ENCODE results near the gene LILRB3.
"Not testable (repeated sequence)": the region's sequence is repeated elsewhere in the genome, so short reads cannot be mapped to it uniquely, and the experiment has no call there.

The LILRB3 gene

DNA sequence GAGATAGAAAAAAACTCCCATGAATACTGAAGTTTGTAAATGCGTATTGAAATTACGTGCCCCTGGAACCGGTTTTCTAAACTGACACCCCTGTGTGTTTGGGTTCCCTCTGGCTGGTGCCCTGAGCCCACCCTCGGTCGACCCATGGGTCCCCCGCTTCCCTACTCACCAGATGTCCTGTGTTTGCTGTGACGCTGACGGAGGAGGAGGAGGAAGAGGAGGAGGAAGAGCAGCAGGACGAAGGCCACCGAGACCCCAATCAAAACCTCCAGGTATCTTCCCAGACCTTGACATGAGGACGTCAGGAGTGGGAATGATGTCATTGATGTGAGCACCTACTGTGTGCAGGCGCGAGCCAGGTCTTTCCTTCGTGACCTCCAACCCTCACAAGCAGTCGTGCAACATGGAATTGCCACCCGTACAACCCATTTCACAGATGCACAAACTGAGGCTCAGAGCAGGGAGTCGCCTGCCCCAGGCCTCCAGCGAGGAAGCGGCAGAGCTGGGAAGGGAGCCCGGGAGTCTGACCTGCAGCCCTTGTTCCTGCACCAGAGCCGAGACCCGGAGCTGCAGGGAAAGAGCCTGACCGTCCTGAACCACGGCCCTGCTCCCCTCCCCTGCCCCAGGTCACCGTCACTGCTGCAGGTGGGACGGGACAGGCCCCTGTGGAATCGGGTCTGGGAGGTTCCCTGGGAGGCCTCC, 3.7 kb downstream of the LILRB3 start:
- H2BK5ac ChIP-seq (ENCODE audit: low read length) = no peak overlapping the region
- no peak overlapping the region for H2BK15ac ChIP-seq (replicated peaks; ENCODE audit: low read depth)
- H3K36me3 ChIP-seq (ENCODE audit: control insufficient read depth, insufficient read depth, low read length) = no peaks in the 10 kb centered on the region
- no peak overlapping the region for H2AK5ac ChIP-seq (ENCODE audit: low read length)
- H3K4me1 ChIP-seq (ENCODE audit: control insufficient read depth, low read depth, low read length) = no peaks in the 10 kb centered on the region
- H3K9ac ChIP-seq (ENCODE audit: low read length) = no peak overlapping the region
- no peak overlapping the region for H3K18ac ChIP-seq (ENCODE audit: low read length)
- no peak overlapping the region for H3K4me3 ChIP-seq (ENCODE audit: low read length)
- no peak overlapping the region for H2BK120ac ChIP-seq (ENCODE audit: low read depth, low read length)
- no peak overlapping the region for H4K8ac ChIP-seq (ENCODE audit: low read depth, low read length)
- no peak for DNase-seq
- H3K23ac ChIP-seq (ENCODE audit: low read length) = no peak overlapping the region
- no peak overlapping the region for H4K5ac ChIP-seq (ENCODE audit: low read length)
- no peaks in the 10 kb centered on the region for H3K27me3 ChIP-seq (ENCODE audit: insufficient read depth, low read length, poor library complexity)
- H3K79me1 ChIP-seq (ENCODE audit: low read length) = no peaks in the 10 kb centered on the region
- no CpG with 5 or more reads among the region's 27 CpGs for WGBS (ENCODE audit: extremely low coverage, insufficient coverage, low lambda C conversion rate)
- H3K4ac ChIP-seq (ENCODE audit: low read depth, low read length) = no peak overlapping the region
- H3K27ac ChIP-seq (ENCODE audit: low read depth, low read length) = no peak overlapping the region
- H3K4me2 ChIP-seq (ENCODE audit: low read length) = no peak overlapping the region
- H3K56ac ChIP-seq (ENCODE audit: low read length) = no peak overlapping the region
- no peaks in the 10 kb centered on the region for H3K79me2 ChIP-seq (ENCODE audit: control insufficient read depth, insufficient read depth, low read length)

- no peaks in the 10 kb centered on the region for H3K36me3 ChIP-seq (ENCODE audit: control insufficient read depth, insufficient read depth, low read length)
- no peak for DNase-seq
- H3K18ac ChIP-seq (ENCODE audit: low read length) = no peak overlapping the region
- H3K79me1 ChIP-seq (ENCODE audit: low read length) = no peaks in the 10 kb centered on the region
- no CpG with 5 or more reads among the region's 8 CpGs for WGBS (ENCODE audit: extremely low coverage, insufficient coverage, low lambda C conversion rate)
- no peaks in the 10 kb centered on the region for H3K27me3 ChIP-seq (ENCODE audit: insufficient read depth, low read length, poor library complexity)
- H4K5ac ChIP-seq (ENCODE audit: low read length) = no peak overlapping the region
- H2BK120ac ChIP-seq (ENCODE audit: low read depth, low read length) = no peak overlapping the region
- H3K4me1 ChIP-seq (ENCODE audit: control insufficient read depth, low read depth, low read length) = no peaks in the 10 kb centered on the region
- H3K4me3 ChIP-seq (ENCODE audit: low read length) = no peak overlapping the region
- H3K79me2 ChIP-seq (ENCODE audit: control insufficient read depth, insufficient read depth, low read length) = no peaks in the 10 kb centered on the region
- H3K56ac ChIP-seq (ENCODE audit: low read length) = no peak overlapping the region
- H3K4me2 ChIP-seq (ENCODE audit: low read length) = no peak overlapping the region
- no peak overlapping the region for H2BK15ac ChIP-seq (replicated peaks; ENCODE audit: low read depth)
- no peak overlapping the region for H3K9ac ChIP-seq (ENCODE audit: low read length)
- H3K23ac ChIP-seq (ENCODE audit: low read length) = no peak overlapping the region
- no peak overlapping the region for H3K27ac ChIP-seq (ENCODE audit: low read depth, low read length)
- no peak overlapping the region for H2BK5ac ChIP-seq (ENCODE audit: low read length)
- H2AK5ac ChIP-seq (ENCODE audit: low read length) = no peak overlapping the region
- H3K4ac ChIP-seq (ENCODE audit: low read depth, low read length) = no peak overlapping the region
- no peak overlapping the region for H4K8ac ChIP-seq (ENCODE audit: low read depth, low read length)
Measured at GRCh38 chr19:54218259-54218658, 4.5 kb downstream of the LILRB3 start.

DNA sequence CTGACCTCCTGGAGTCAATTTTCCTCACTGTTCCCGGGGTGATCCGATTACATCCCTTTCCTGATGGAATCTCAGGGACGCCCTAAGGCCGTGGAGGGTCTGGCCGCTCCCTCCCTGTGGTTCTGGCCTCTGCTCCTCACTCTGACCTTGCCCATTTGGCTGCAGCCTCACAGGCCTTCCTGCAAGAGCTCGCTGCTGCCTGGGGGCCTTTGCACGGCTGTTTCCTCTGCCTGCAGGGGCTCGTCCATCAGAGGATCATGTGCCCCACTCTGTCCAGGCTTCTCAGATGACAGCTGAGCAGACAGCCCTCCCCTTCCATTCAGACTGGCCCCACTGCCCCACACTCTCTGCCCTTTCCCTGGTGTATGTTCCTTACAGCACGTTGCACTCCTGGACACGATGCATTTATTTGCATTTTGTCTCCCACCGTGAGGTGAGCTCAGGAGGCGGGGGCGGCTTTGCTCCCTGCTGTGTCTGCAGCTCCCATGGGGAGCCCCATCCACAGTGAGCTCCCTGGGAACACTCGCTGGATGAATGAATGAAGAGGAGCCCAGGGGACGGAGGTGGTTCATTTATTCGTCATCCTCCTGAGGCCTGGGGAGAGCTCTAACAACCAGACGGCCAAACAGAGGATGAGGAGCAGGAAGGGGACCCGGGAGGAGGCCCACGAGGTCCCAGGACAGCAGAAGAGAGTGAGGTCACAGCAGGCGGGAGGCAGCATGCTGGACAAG, 5.1 kb downstream of the LILRB3 start:
- H4K5ac ChIP-seq (ENCODE audit: low read length); H2BK5ac ChIP-seq (ENCODE audit: low read length); H2AK5ac ChIP-seq (ENCODE audit: low read length); H3K36me3 ChIP-seq (ENCODE audit: control insufficient read depth, insufficient read depth, low read length); H3K23ac ChIP-seq (ENCODE audit: low read length); H3K56ac ChIP-seq (ENCODE audit: low read length); H3K27me3 ChIP-seq (ENCODE audit: insufficient read depth, low read length, poor library complexity); H3K79me1 ChIP-seq (ENCODE audit: low read length); H2BK120ac ChIP-seq (ENCODE audit: low read depth, low read length); H3K27ac ChIP-seq (ENCODE audit: low read depth, low read length); H3K4me3 ChIP-seq (ENCODE audit: low read length); DNase-seq; H3K4ac ChIP-seq (ENCODE audit: low read depth, low read length); H3K4me2 ChIP-seq (ENCODE audit: low read length); H3K79me2 ChIP-seq (ENCODE audit: control insufficient read depth, insufficient read depth, low read length); H2BK15ac ChIP-seq (replicated peaks; ENCODE audit: low read depth); H4K8ac ChIP-seq (ENCODE audit: low read depth, low read length); H3K9ac ChIP-seq (ENCODE audit: low read length); H3K18ac ChIP-seq (ENCODE audit: low read length); H3K4me1 ChIP-seq (ENCODE audit: control insufficient read depth, low read depth, low read length): not testable (repeated sequence)
- WGBS (ENCODE audit: extremely low coverage, insufficient coverage, low lambda C conversion rate) = no CpG with 5 or more reads among the region's 20 CpGs

DNA sequence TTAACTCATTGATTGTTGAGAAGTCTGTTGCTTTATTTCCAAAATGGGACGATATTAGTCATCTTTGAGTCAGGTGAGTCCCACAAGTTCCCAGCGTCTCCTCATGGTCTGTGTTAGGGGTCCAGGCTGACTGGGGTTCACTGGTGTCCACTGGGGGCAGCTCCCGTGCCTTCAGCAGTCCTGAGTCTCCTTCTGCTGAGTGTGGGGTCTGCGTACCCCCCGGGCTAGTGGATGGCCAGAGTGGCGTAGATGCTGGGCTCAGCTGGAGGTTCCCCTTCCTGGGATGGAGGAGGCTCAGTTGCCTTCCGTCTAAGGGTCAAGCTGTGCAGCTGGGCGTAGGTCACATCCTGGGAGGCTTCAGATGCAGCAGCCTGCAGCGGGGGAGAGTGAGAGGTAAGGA, 5.9 kb downstream of the LILRB3 start:
- no peaks in the 10 kb centered on the region for H3K27me3 ChIP-seq (ENCODE audit: insufficient read depth, low read length, poor library complexity)
- no peak overlapping the region for H3K18ac ChIP-seq (ENCODE audit: low read length)
- no peak for DNase-seq
- H2BK15ac ChIP-seq (replicated peaks; ENCODE audit: low read depth) = no peak overlapping the region
- no peaks in the 10 kb centered on the region for H3K4me1 ChIP-seq (ENCODE audit: control insufficient read depth, low read depth, low read length)
- no peaks in the 10 kb centered on the region for H3K36me3 ChIP-seq (ENCODE audit: control insufficient read depth, insufficient read depth, low read length)
- no peak overlapping the region for H3K27ac ChIP-seq (ENCODE audit: low read depth, low read length)
- H2AK5ac ChIP-seq (ENCODE audit: low read length) = no peak overlapping the region
- H2BK5ac ChIP-seq (ENCODE audit: low read length) = no peak overlapping the region
- no CpG with 5 or more reads among the region's 9 CpGs for WGBS (ENCODE audit: extremely low coverage, insufficient coverage, low lambda C conversion rate)
- no peak overlapping the region for H2BK120ac ChIP-seq (ENCODE audit: low read depth, low read length)
- H3K4me2 ChIP-seq (ENCODE audit: low read length) = no peak overlapping the region
- H3K9ac ChIP-seq (ENCODE audit: low read length) = no peak overlapping the region
- H4K5ac ChIP-seq (ENCODE audit: low read length) = no peak overlapping the region
- no peak overlapping the region for H4K8ac ChIP-seq (ENCODE audit: low read depth, low read length)
- no peak overlapping the region for H3K23ac ChIP-seq (ENCODE audit: low read length)
- H3K79me2 ChIP-seq (ENCODE audit: control insufficient read depth, insufficient read depth, low read length) = no peaks in the 10 kb centered on the region
- no peaks in the 10 kb centered on the region for H3K79me1 ChIP-seq (ENCODE audit: low read length)
- no peak overlapping the region for H3K4me3 ChIP-seq (ENCODE audit: low read length)
- no peak overlapping the region for H3K4ac ChIP-seq (ENCODE audit: low read depth, low read length)
- H3K56ac ChIP-seq (ENCODE audit: low read length) = no peak overlapping the region

- H3K23ac ChIP-seq (ENCODE audit: low read length); H3K4me2 ChIP-seq (ENCODE audit: low read length); H3K27ac ChIP-seq (ENCODE audit: low read depth, low read length); H3K36me3 ChIP-seq (ENCODE audit: control insufficient read depth, insufficient read depth, low read length); H3K79me1 ChIP-seq (ENCODE audit: low read length); H2BK5ac ChIP-seq (ENCODE audit: low read length); H3K4me1 ChIP-seq (ENCODE audit: control insufficient read depth, low read depth, low read length); H3K18ac ChIP-seq (ENCODE audit: low read length); H3K4me3 ChIP-seq (ENCODE audit: low read length); H3K56ac ChIP-seq (ENCODE audit: low read length); H2AK5ac ChIP-seq (ENCODE audit: low read length); H4K8ac ChIP-seq (ENCODE audit: low read depth, low read length); H2BK15ac ChIP-seq (replicated peaks; ENCODE audit: low read depth); H3K79me2 ChIP-seq (ENCODE audit: control insufficient read depth, insufficient read depth, low read length); DNase-seq; H3K27me3 ChIP-seq (ENCODE audit: insufficient read depth, low read length, poor library complexity); H4K5ac ChIP-seq (ENCODE audit: low read length); H2BK120ac ChIP-seq (ENCODE audit: low read depth, low read length); H3K4ac ChIP-seq (ENCODE audit: low read depth, low read length); H3K9ac ChIP-seq (ENCODE audit: low read length): not testable (repeated sequence)
- no CpG with 5 or more reads among the region's 19 CpGs for WGBS (ENCODE audit: extremely low coverage, insufficient coverage, low lambda C conversion rate)
Measured at GRCh38 chr19:54214734-54215133, 8.1 kb downstream of the LILRB3 start.

All from mesendoderm (in vitro differentiated cells).